Smooth muscle cell (in vitro differentiated cells): ENCODE results near the gene LHX4. TPM values are rescaled to one million over a fixed set of nuclear protein-coding genes. Genes with fewer than 3 reads are reported as not detected.

Source experiments
- DNase-seq: peaks from one replicate; lab custom pipeline; 2025; ENCODE audit not compliant: unreplicated experiment; lab: John Stamatoyannopoulos, UW
- H2AFZ ChIP-seq: fragments of 200-600 bp; sonication (generic); 2 replicates; pipeline ENCODE4 v1.6.0; 2016; ENCODE audit warnings: antibody characterized with exemption, low read depth, mild to moderate bottlenecking
- H3F3A ChIP-seq: fragments of 200-600 bp; sonication (generic); 2 replicates; pipeline ENCODE4 v1.6.0; 2017; ENCODE audit warnings: antibody characterized with exemption, low read depth
- H3K27ac ChIP-seq: fragments of 200-600 bp; sonication (generic); 2 replicates; pipeline ENCODE4 v1.5.1; 2016; ENCODE audit warnings: low read depth, mild to moderate bottlenecking
- H3K27me3 ChIP-seq: fragments of 200-600 bp; sonication (generic); 2 replicates; pipeline ENCODE4 v1.6.1; 2016; ENCODE audit warnings: low read depth, mild to moderate bottlenecking
- H3K36me3 ChIP-seq: fragments of 200-600 bp; sonication (generic); 2 replicates; pipeline ENCODE4 v1.5.1; 2016; ENCODE audit warnings: low read depth
- H3K4me1 ChIP-seq: fragments of 200-600 bp; sonication (generic); 2 replicates; pipeline ENCODE4 v1.5.1; 2016; ENCODE audit warnings: low read depth
- H3K4me2 ChIP-seq: fragments of 200-600 bp; sonication (generic); 2 replicates; pipeline ENCODE4 v1.6.0; 2016; ENCODE audit warnings: mild to moderate bottlenecking
- H3K4me3 ChIP-seq: fragments of 200-600 bp; sonication (generic); 2 replicates; pipeline ENCODE4 v1.5.1; 2016; ENCODE audit warnings: mild to moderate bottlenecking
- H3K79me2 ChIP-seq: fragments of 200-600 bp; sonication (generic); 2 replicates; pipeline ENCODE4 v1.6.0; 2016; ENCODE audit warnings: low read depth, mild to moderate bottlenecking
- H3K9ac ChIP-seq: fragments of 200-600 bp; sonication (generic); 2 replicates; pipeline ENCODE4 v1.6.0; 2016; ENCODE audit warnings: low read depth
- H3K9me3 ChIP-seq: fragments of 200-600 bp; sonication (generic); replicated peaks from 2 replicates; pipeline ENCODE4 v1.5.1; 2016; ENCODE audit warnings: low read depth
- H4K20me1 ChIP-seq: fragments of 200-600 bp; sonication (generic); 2 replicates; pipeline ENCODE4 v1.6.0; 2016; ENCODE audit warnings: low read depth
- CTCF ChIP-seq: fragments of 200-600 bp; sonication (generic); IDR thresholded peaks from 2 replicates; pipeline ENCODE4 v1.5.1; 2017; ENCODE audit warnings: borderline replicate concordance, mild to moderate bottlenecking, antibody characterized with exemption; ENCODE audit not compliant: insufficient read depth, poor library complexity, severe bottlenecking
- WGBS: methylation state at CpG from one replicate; pipeline ENCODE4 v1.1.7; 2016; ENCODE audit warnings: low lambda C conversion rate; 5-methylcytosine and 5-hydroxymethylcytosine counted together
- polyA plus RNA-seq: library from polyadenylated mRNA; unstranded; fragments of >200 nt; fragmentation: Nextera tagmentation; extraction: Ambion mirVana; gene quantifications from 2 replicates; pipeline ENCODE4 v1.2.1, GENCODE V29; 2016
- total RNA-seq: library from RNA; depleted of rRNA; stranded (reverse); fragments of >200 nt; gene quantifications from 2 replicates; pipeline ENCODE4 v1.2.3, GENCODE V29; 2014

LHX4 gene
- total and polyA plus RNA-seq, 2 experiments from 2014 or later: not detected

GRCh38 chr1:180232521-180233043 lies 2.5 kb downstream of the LHX4 start:
- no peaks in the 10 kb centered on the region for H3K36me3 ChIP-seq
- no peaks in the 10 kb centered on the region for H3F3A ChIP-seq
- no peaks in the 10 kb centered on the region for H3K9me3 ChIP-seq
- H3K27ac ChIP-seq: no peak overlapping the region
- H3K79me2 ChIP-seq: no peaks in the 10 kb centered on the region
- no peak overlapping the region for H2AFZ ChIP-seq
- H3K4me2 ChIP-seq: no peak overlapping the region
- peaks cover 42% of the 10 kb centered on the region for H3K4me1 ChIP-seq
- no peak for DNase-seq
- no peak overlapping the region for H3K9ac ChIP-seq
- H4K20me1 ChIP-seq: no peaks in the 10 kb centered on the region
- 11% methylated on average over 11 of the region's 11 CpGs for whole genome bisulfite sequencing
- H3K27me3 ChIP-seq: peaks cover 100% of the 10 kb centered on the region
- H3K4me3 ChIP-seq: no peak overlapping the region
- no peak for TF ChIP-seq CTCF

GRCh38 chr1:180233191-180234011 lies 3.3 kb downstream of the LHX4 start:
- no peak for TF ChIP-seq CTCF
- Histone ChIP-seq H3K79me2 (no peaks in the 10 kb centered on the region), H3K9me3 (no peaks in the 10 kb centered on the region), H3K27ac (no peak overlapping the region), H3K4me2 (peak overlapping the region; percentile 38), H3K4me3 (no peak overlapping the region), H3F3A (no peaks in the 10 kb centered on the region), H4K20me1 (no peaks in the 10 kb centered on the region), H3K4me1 (peaks cover 42% of the 10 kb centered on the region), H3K36me3 (no peaks in the 10 kb centered on the region), H3K9ac (no peak overlapping the region), H3K27me3 (peaks cover 100% of the 10 kb centered on the region), H2AFZ (no peak overlapping the region)
- no peak for DNase-seq
- 4% methylated on average over 71 of the region's 71 CpGs for WGBS

- no peaks in the 10 kb centered on the region for H3F3A ChIP-seq
- H2AFZ ChIP-seq: no peak overlapping the region
- no peaks in the 10 kb centered on the region for H3K9me3 ChIP-seq
- H3K4me2 ChIP-seq: peak overlapping the region; percentile 63
- H3K36me3 ChIP-seq: no peaks in the 10 kb centered on the region
- peak overlapping the region; percentile 7 for H3K4me3 ChIP-seq
- H3K9ac ChIP-seq: no peak overlapping the region
- H3K4me1 ChIP-seq: peaks cover 44% of the 10 kb centered on the region
- H3K27ac ChIP-seq: no peak overlapping the region
- H3K27me3 ChIP-seq: peaks cover 100% of the 10 kb centered on the region
- H4K20me1 ChIP-seq: no peaks in the 10 kb centered on the region
- H3K79me2 ChIP-seq: no peaks in the 10 kb centered on the region
- 2% methylated on average over 46 of the region's 51 CpGs for WGBS
- no peak for TF ChIP-seq CTCF
- no peak for DNase-seq
Observed at GRCh38 chr1:180234369-180235076, 4.5 kb downstream of the LHX4 start.
